OCI-LY1 (cell line): Measurements from ENCODE around the gene E4F1.

ENCODE experiments used
- H2AFZ ChIP-seq: fragments of 200-600 bp; sonication (generic), shearing (Covaris generic); 2 replicates; pipeline ENCODE4 v1.6.0; 2014; ENCODE audit warnings: antibody characterized with exemption, mild to moderate bottlenecking, low read length
- H3F3A ChIP-seq: fragments of 200-600 bp; sonication (generic), shearing (Covaris generic); 2 replicates; pipeline ENCODE4 v1.6.0; 2014; ENCODE audit warnings: mild to moderate bottlenecking, antibody characterized with exemption, low read length, moderate library complexity; ENCODE audit not compliant: insufficient read depth
- H3K27ac ChIP-seq: fragments of 200-600 bp; sonication (generic); 2 replicates; pipeline ENCODE4 v1.5.1; 2014; ENCODE audit warnings: low read length, mixed run types, mild to moderate bottlenecking, low read depth; ENCODE audit not compliant: poor library complexity, severe bottlenecking
- H3K27me3 ChIP-seq: fragments of 200-600 bp; sonication (generic); 2 replicates; pipeline ENCODE4 v1.6.0; 2014; ENCODE audit warnings: antibody characterized with exemption, mild to moderate bottlenecking, low read length, moderate library complexity; ENCODE audit not compliant: insufficient read depth
- H3K36me3 ChIP-seq: fragments of 200-600 bp; sonication (generic); 2 replicates; pipeline ENCODE4 v1.6.1; 2014; ENCODE audit warnings: mild to moderate bottlenecking, antibody characterized with exemption, low read length, moderate library complexity, mixed read lengths; ENCODE audit not compliant: insufficient read depth
- H3K4me1 ChIP-seq: fragments of 200-600 bp; sonication (generic); 2 replicates; pipeline ENCODE4 v1.5.1; 2014; ENCODE audit warnings: mild to moderate bottlenecking, low read length, moderate library complexity; ENCODE audit not compliant: insufficient read depth, severe bottlenecking
- H3K4me2 ChIP-seq: fragments of 200-600 bp; sonication (generic), shearing (Covaris generic); 2 replicates; pipeline ENCODE4 v1.6.1; 2014; ENCODE audit warnings: low read length
- H3K4me3 ChIP-seq: fragments of 200-600 bp; sonication (generic); 2 replicates; pipeline ENCODE4 v1.5.1; 2014; ENCODE audit warnings: low read length, low read depth, mild to moderate bottlenecking, mixed read lengths; ENCODE audit not compliant: poor library complexity, severe bottlenecking
- H3K79me2 ChIP-seq: fragments of 200-600 bp; shearing (Covaris generic); 2 replicates; pipeline ENCODE4 v1.6.1; 2016; ENCODE audit warnings: mixed run types, low read length, mixed read lengths; ENCODE audit not compliant: insufficient read depth
- H3K9ac ChIP-seq: fragments of 200-600 bp; sonication (generic), shearing (Covaris generic); 2 replicates; pipeline ENCODE4 v1.6.1; 2014; ENCODE audit warnings: mild to moderate bottlenecking, low read length, mixed read lengths
- H3K9me2 ChIP-seq: fragments of 200-600 bp; sonication (generic), shearing (Covaris generic); 2 replicates; pipeline ENCODE4 v1.6.1; 2014; ENCODE audit warnings: low read depth, mild to moderate bottlenecking, low read length, mixed read lengths
- H3K9me3 ChIP-seq: fragments of 200-600 bp; shearing (Covaris generic); 2 replicates; pipeline ENCODE4 v1.6.1; 2014; ENCODE audit warnings: low read length, mixed read lengths
- H4K20me1 ChIP-seq: fragments of 200-600 bp; sonication (generic), shearing (Covaris generic); 2 replicates; pipeline ENCODE4 v1.6.0; 2016; ENCODE audit warnings: mild to moderate bottlenecking, low read length; ENCODE audit not compliant: insufficient read depth
- EZH2 ChIP-seq: fragments of 200-600 bp; sonication (generic), shearing (Covaris generic); IDR thresholded peaks from 2 replicates; pipeline ENCODE4 v1.8.0; 2017; ENCODE audit warnings: borderline replicate concordance, mixed run types, mild to moderate bottlenecking, antibody characterized with exemption, low read length, moderate library complexity, mixed read lengths
- TF ChIP-seq, protein P1 (sequence below): fragments of 200-600 bp; sonication (generic), shearing (Covaris generic); IDR thresholded peaks from 2 replicates; pipeline ENCODE4 v1.5.1; 2017; ENCODE audit warnings: mild to moderate bottlenecking, antibody characterized with exemption, low read length, moderate library complexity, mixed read lengths

Gene E4F1

DNA sequence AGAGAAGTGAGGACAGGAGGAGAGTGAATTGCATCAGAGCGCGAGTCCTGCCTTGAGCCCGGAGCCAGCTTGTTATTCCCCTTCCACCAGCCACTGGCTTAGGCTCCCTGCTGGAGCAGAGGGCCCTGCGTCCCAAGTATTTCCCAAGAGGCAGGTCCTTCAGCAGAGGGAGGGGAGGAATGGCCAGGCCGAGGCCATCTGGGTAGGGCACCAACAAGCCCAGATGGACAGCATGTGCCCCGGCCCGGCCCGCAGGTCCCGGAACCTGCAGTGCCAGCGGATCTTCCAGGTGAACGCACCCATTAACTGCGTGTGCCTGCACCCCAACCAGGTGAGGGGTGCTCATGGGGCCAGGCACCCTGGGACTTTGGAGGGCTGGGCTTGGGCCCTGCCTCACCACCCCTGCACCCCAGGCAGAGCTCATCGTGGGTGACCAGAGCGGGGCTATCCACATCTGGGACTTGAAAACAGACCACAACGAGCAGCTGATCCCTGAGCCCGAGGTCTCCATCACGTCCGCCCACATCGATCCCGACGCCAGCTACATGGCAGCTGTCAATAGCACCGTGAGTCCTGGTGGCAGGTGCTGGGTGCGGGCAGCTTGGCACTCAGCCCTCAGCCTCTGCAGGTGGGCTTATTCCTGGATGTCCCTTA, 16.5 kb upstream of the E4F1 start:
- TF ChIP-seq, protein P1, sequence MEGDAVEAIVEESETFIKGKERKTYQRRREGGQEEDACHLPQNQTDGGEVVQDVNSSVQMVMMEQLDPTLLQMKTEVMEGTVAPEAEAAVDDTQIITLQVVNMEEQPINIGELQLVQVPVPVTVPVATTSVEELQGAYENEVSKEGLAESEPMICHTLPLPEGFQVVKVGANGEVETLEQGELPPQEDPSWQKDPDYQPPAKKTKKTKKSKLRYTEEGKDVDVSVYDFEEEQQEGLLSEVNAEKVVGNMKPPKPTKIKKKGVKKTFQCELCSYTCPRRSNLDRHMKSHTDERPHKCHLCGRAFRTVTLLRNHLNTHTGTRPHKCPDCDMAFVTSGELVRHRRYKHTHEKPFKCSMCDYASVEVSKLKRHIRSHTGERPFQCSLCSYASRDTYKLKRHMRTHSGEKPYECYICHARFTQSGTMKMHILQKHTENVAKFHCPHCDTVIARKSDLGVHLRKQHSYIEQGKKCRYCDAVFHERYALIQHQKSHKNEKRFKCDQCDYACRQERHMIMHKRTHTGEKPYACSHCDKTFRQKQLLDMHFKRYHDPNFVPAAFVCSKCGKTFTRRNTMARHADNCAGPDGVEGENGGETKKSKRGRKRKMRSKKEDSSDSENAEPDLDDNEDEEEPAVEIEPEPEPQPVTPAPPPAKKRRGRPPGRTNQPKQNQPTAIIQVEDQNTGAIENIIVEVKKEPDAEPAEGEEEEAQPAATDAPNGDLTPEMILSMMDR = no peak
- no peak for TF ChIP-seq EZH2
- Histone ChIP-seq H3K4me1 (peaks cover 25% of the 10 kb centered on the region), H3K9ac (peak overlapping the region; percentile 96), H3F3A (no peaks in the 10 kb centered on the region; the same call in 1 of the 2 replicates), H4K20me1 (no peaks in the 10 kb centered on the region), H3K27ac (peak overlapping the region; percentile 55), H3K27me3 (no peaks in the 10 kb centered on the region), H2AFZ (no peak overlapping the region), H3K9me2 (no peaks in the 10 kb centered on the region), H3K4me2 (peak overlapping the region; percentile 96), H3K36me3 (peaks cover 33% of the 10 kb centered on the region; the same call in 1 of the 2 replicates), H3K4me3 (peak overlapping the region; percentile 90), H3K9me3 (no peaks in the 10 kb centered on the region), H3K79me2 (no peaks in the 10 kb centered on the region)

DNA sequence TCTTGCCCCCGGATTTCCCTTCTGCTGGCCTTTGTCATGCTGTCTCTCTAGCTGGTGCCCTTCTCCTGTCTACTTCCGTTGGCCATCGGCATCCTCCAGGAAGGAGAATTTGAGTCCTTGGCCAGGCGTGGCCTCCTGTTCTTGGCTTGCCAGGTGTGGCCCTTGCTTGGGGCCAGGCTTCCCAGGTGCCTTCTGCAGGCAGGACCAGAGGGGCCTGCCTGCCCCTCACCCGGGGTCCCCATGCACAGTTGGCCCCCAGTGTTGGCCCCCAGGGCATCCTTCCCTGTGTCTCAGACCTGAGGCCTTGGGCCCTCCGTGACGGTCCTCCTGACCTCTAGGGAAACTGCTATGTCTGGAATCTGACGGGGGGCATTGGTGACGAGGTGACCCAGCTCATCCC, 15.5 kb upstream of the E4F1 start:
- no peaks in the 10 kb centered on the region for H3K79me2 ChIP-seq
- H3K9ac ChIP-seq = no peak overlapping the region

DNA sequence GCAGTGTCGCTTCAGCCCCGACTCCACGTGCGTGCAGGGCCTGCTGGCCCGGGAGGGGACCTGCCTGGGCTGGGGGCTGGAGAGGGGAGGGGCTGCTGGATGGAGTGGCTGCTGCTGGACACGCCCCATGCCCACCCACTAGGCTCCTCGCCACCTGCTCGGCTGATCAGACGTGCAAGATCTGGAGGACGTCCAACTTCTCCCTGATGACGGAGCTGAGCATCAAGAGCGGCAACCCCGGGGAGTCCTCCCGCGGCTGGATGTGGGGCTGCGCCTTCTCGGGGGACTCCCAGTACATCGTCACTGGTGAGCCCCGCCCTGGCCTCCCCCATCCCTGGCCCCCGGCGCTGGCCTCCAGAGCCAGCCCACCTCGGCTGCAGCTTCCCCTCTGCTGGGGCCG, 15.1 kb upstream of the E4F1 start:
- H3K4me1 ChIP-seq = peaks cover 39% of the 10 kb centered on the region
- H3K27ac ChIP-seq = no peak overlapping the region
- no peaks in the 10 kb centered on the region; the same call in 1 of the 2 replicates for H3F3A ChIP-seq
- H3K9me2 ChIP-seq = no peaks in the 10 kb centered on the region
- H3K36me3 ChIP-seq = peaks cover 33% of the 10 kb centered on the region; the same call in 1 of the 2 replicates
- H3K79me2 ChIP-seq = peaks cover under 1% of the 10 kb centered on the region
- no peak overlapping the region for H3K9ac ChIP-seq
- H3K4me2 ChIP-seq = no peak overlapping the region
- TF ChIP-seq EZH2 = no peak
- TF ChIP-seq, protein P1 = no peak
- no peaks in the 10 kb centered on the region for H3K27me3 ChIP-seq
- no peaks in the 10 kb centered on the region for H3K9me3 ChIP-seq
- no peaks in the 10 kb centered on the region for H4K20me1 ChIP-seq
- no peak overlapping the region for H3K4me3 ChIP-seq
- no peak overlapping the region for H2AFZ ChIP-seq

More for the DNA sequence above, 15.5 kb upstream of the E4F1 start:
- H3K27me3 ChIP-seq = no peaks in the 10 kb centered on the region
- H3K9me2 ChIP-seq = no peaks in the 10 kb centered on the region
- H3K4me3 ChIP-seq = no peak overlapping the region
- H3K4me2 ChIP-seq = no peak overlapping the region
- no peaks in the 10 kb centered on the region for H4K20me1 ChIP-seq
- H3K4me1 ChIP-seq = peaks cover 34% of the 10 kb centered on the region
- H2AFZ ChIP-seq = no peak overlapping the region
- no peak overlapping the region for H3K27ac ChIP-seq
- H3K9me3 ChIP-seq = no peaks in the 10 kb centered on the region
- peaks cover 33% of the 10 kb centered on the region; the same call in 1 of the 2 replicates for H3K36me3 ChIP-seq
- no peak for TF ChIP-seq EZH2
- TF ChIP-seq, protein P1 = no peak
- H3F3A ChIP-seq = no peaks in the 10 kb centered on the region; the same call in 1 of the 2 replicates
